ENCODE data around the gene ANKK1. TPM values are rescaled to one million over a fixed set of nuclear protein-coding genes. Genes with fewer than 3 reads are reported as not detected.

The ANKK1 gene
- total RNA-seq, 1 donor from 2014 or later: not detected

DNA sequence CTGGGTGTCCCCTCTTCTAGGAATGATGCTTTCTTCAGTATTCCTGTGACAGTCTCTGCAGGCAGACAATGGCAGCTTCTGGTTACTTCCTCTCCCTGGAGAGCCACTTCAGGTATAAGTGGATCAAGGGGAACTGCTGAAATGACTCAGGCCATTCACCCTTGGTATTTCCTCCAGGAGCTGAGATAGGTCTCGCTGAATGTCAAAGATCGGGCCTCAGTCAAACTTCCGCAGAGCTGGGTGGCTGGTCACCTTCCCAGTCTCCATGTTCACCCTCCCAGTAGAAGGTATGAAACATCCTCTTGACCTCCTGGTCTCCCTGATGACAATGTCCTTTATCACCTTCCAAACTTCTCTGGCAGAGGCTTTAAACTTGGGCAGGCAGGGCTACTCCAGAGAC lies 1.8 kb upstream of the ANKK1 start:
- Mint-ChIP-seq H3K4me3 (ENCODE audit: unreplicated experiment) (no peak overlapping the region), H3K27me3 (ENCODE audit: unreplicated experiment) (no peaks in the 10 kb centered on the region), H3K36me3 (ENCODE audit: unreplicated experiment) (no peaks in the 10 kb centered on the region), H3K27ac (ENCODE audit: unreplicated experiment) (no peak overlapping the region), H3K4me1 (ENCODE audit: low read depth, unreplicated experiment) (peaks cover 3% of the 10 kb centered on the region), H3K9me3 (ENCODE audit: unreplicated experiment) (peaks cover 2% of the 10 kb centered on the region)
- DNase-seq: no peak
- TF ChIP-seq, protein P1, sequence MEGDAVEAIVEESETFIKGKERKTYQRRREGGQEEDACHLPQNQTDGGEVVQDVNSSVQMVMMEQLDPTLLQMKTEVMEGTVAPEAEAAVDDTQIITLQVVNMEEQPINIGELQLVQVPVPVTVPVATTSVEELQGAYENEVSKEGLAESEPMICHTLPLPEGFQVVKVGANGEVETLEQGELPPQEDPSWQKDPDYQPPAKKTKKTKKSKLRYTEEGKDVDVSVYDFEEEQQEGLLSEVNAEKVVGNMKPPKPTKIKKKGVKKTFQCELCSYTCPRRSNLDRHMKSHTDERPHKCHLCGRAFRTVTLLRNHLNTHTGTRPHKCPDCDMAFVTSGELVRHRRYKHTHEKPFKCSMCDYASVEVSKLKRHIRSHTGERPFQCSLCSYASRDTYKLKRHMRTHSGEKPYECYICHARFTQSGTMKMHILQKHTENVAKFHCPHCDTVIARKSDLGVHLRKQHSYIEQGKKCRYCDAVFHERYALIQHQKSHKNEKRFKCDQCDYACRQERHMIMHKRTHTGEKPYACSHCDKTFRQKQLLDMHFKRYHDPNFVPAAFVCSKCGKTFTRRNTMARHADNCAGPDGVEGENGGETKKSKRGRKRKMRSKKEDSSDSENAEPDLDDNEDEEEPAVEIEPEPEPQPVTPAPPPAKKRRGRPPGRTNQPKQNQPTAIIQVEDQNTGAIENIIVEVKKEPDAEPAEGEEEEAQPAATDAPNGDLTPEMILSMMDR (IDR thresholded peaks at IDR 0.05; ENCODE audit: partially characterized antibody, unreplicated experiment): no peak

DNA sequence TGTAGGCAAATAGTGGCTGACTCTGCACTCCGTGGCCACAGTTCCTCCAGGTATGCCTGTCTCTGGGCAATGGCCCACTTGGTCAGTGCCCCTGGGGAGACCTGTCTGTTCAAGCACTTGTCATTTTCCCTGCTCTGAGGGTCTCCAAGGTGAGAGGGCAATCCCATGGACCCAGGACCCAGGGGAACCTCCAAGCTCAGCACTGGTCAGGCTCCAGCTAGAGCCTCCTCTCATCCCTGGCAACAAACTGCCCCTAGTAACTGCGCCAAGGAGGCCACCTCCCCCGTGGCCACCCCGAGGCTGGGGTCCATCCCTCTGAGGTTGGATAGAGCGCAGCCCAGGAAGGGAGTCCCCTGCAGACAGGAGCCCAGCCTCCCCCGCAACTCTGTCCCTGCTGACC lies 713 bp upstream of the ANKK1 start:
- Mint-ChIP-seq H3K4me1 (ENCODE audit: low read depth, unreplicated experiment) (peaks cover 3% of the 10 kb centered on the region), H3K36me3 (ENCODE audit: unreplicated experiment) (no peaks in the 10 kb centered on the region), H3K27ac (ENCODE audit: unreplicated experiment) (no peak overlapping the region), H3K4me3 (ENCODE audit: unreplicated experiment) (no peak overlapping the region), H3K27me3 (ENCODE audit: unreplicated experiment) (no peaks in the 10 kb centered on the region), H3K9me3 (ENCODE audit: unreplicated experiment) (peaks cover 2% of the 10 kb centered on the region)
- TF ChIP-seq, protein P1 (IDR thresholded peaks at IDR 0.05; ENCODE audit: partially characterized antibody, unreplicated experiment): no peak
- DNase-seq: no peak

DNA sequence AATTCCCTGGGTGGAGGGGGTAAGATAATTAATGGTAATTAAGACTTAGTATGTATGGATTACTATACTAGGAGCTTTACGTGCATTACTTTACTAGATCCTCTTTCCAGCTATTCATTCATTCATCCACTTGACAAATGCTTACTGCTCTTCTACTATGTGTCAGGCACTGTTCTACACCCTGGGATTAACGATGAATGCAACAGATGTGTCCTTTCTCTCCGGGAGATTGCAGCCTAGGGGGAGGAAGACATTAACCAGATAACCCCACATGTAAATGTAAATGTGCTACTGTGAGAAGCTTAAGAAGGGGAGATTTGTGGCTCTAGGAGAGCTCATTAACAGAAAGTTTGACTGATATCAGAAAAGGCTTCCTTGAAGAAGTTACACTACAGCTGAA lies 1.7 kb downstream of the ANKK1 start:
- Mint-ChIP-seq H3K4me3 (ENCODE audit: unreplicated experiment) (no peak overlapping the region), H3K9me3 (ENCODE audit: unreplicated experiment) (peaks cover 2% of the 10 kb centered on the region), H3K27me3 (ENCODE audit: unreplicated experiment) (peaks cover 2% of the 10 kb centered on the region), H3K36me3 (ENCODE audit: unreplicated experiment) (no peaks in the 10 kb centered on the region), H3K4me1 (ENCODE audit: low read depth, unreplicated experiment) (peaks cover 5% of the 10 kb centered on the region), H3K27ac (ENCODE audit: unreplicated experiment) (no peak overlapping the region)
- DNase-seq: no peak
- TF ChIP-seq, protein P1 (IDR thresholded peaks at IDR 0.05; ENCODE audit: partially characterized antibody, unreplicated experiment): no peak

DNA sequence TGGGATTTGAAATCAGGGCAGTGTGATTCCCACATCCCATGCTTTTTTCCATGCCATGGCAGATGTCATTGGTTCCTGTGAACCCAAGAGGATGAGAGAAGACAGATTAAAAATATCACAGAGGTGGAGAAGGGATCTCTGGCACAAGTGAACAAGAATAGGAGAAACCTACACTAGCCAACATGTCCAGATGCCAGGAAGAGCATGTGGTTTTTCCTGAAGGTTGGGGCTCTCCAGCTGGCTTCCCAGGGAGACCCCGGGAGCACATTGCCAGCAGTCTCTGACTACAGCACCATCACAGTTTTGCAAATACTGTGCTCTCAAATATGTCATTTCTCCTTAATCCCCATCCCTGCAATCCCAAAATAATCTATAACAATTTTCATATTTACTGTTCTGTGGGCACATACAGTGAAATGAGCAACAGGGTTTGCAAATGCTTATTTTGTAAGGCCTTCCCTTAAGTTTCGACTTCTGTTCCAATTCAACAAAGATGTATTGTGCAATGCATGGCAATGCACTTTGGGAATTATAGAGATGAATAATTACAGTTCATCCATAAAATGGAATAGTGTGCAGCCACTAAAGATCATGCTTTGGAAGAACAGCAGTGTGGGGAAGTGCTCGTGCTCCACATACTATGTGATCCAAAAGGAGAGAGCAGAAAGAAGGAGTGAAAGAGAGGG lies 4.8 kb downstream of the ANKK1 start:
- no peak for DNase-seq
- peaks cover 3% of the 10 kb centered on the region for H3K9me3 Mint-ChIP-seq (ENCODE audit: unreplicated experiment)
- TF ChIP-seq, protein P1 (IDR thresholded peaks at IDR 0.05; ENCODE audit: partially characterized antibody, unreplicated experiment): no peak
- H3K27ac Mint-ChIP-seq (ENCODE audit: unreplicated experiment): no peak overlapping the region
- peaks cover 5% of the 10 kb centered on the region for H3K4me1 Mint-ChIP-seq (ENCODE audit: low read depth, unreplicated experiment)
- peaks cover 7% of the 10 kb centered on the region for H3K27me3 Mint-ChIP-seq (ENCODE audit: unreplicated experiment)
- H3K36me3 Mint-ChIP-seq (ENCODE audit: unreplicated experiment): no peaks in the 10 kb centered on the region
- no peak overlapping the region for H3K4me3 Mint-ChIP-seq (ENCODE audit: unreplicated experiment)

DNA sequence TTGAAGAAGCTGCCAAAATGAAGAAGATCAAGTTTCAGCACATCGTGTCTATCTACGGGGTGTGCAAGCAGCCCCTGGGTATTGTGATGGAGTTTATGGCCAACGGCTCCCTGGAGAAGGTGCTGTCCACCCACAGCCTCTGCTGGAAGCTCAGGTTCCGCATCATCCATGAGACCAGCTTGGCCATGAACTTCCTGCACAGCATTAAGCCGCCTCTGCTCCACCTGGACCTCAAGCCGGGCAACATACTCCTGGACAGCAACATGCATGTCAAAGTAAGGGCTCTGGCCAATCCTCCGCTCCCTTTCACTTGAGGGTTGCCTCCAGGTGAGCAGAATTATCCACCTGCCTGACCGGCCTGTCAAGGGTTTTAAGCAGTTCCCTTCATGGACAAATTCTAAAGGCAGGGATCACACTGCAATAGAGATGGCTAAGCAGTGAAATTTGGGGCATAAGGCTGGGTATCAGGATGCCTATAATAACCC lies 6.0 kb downstream of the ANKK1 start:
- DNase-seq: no peak
- Mint-ChIP-seq H3K4me1 (ENCODE audit: low read depth, unreplicated experiment) (peaks cover 5% of the 10 kb centered on the region), H3K27me3 (ENCODE audit: unreplicated experiment) (peaks cover 7% of the 10 kb centered on the region), H3K27ac (ENCODE audit: unreplicated experiment) (no peak overlapping the region), H3K4me3 (ENCODE audit: unreplicated experiment) (no peak overlapping the region), H3K36me3 (ENCODE audit: unreplicated experiment) (no peaks in the 10 kb centered on the region), H3K9me3 (ENCODE audit: unreplicated experiment) (peaks cover 3% of the 10 kb centered on the region)
- TF ChIP-seq, protein P1 (IDR thresholded peaks at IDR 0.05; ENCODE audit: partially characterized antibody, unreplicated experiment): no peak
